ENCODE results near the gene GRM2.
A peak's percentile ranks its signal among the peaks of the same experiment; 100 is the strongest.

GRM2 gene

GRCh38 chr3:51680663-51681230 lies 26.1 kb upstream of the GRM2 start:
- no peak for DNase-seq

- DNase-seq, result no peak
Measured at GRCh38 chr3:51681453-51681852, 25.4 kb upstream of the GRM2 start.

- peak; percentile 32 for DNase-seq
Measured at GRCh38 chr3:51682079-51682478, 24.8 kb upstream of the GRM2 start.

GRCh38 chr3:51682526-51682925 lies 24.3 kb upstream of the GRM2 start:
- no peak for DNase-seq

- no peak for DNase-seq
Measured at GRCh38 chr3:51683566-51683965, 23.3 kb upstream of the GRM2 start.

- DNase-seq, result no peak
Measured at GRCh38 chr3:51684971-51685751, 21.7 kb upstream of the GRM2 start.

- DNase-seq, result no peak
Measured at GRCh38 chr3:51686056-51686455, 20.8 kb upstream of the GRM2 start.

GRCh38 chr3:51686512-51687215 lies 20.2 kb upstream of the GRM2 start:
- DNase-seq, result no peak

- DNase-seq, result no peak
Measured at GRCh38 chr3:51687431-51688205, 19.2 kb upstream of the GRM2 start.

- no peak for DNase-seq
Measured at GRCh38 chr3:51688206-51688600, 18.7 kb upstream of the GRM2 start.

GRCh38 chr3:51691021-51691420 lies 15.8 kb upstream of the GRM2 start:
- no peak for DNase-seq

GRCh38 chr3:51691949-51692348 lies 14.9 kb upstream of the GRM2 start:
- no peak for DNase-seq

GRCh38 chr3:51692980-51693395 lies 13.9 kb upstream of the GRM2 start:
- no peak for DNase-seq

GRCh38 chr3:51696954-51697353 lies 9.9 kb upstream of the GRM2 start:
- no peak for DNase-seq

- no peak for DNase-seq
Measured at GRCh38 chr3:51698209-51698608, 8.7 kb upstream of the GRM2 start.

GRCh38 chr3:51700403-51700802 lies 6.5 kb upstream of the GRM2 start:
- DNase-seq, result no peak

- no peak for DNase-seq
Measured at GRCh38 chr3:51702156-51702555, 4.7 kb upstream of the GRM2 start.

- DNase-seq, result no peak
Measured at GRCh38 chr3:51703068-51703760, 3.7 kb upstream of the GRM2 start.

GRCh38 chr3:51703761-51704510 lies 2.9 kb upstream of the GRM2 start:
- DNase-seq, result no peak

- DNase-seq, result no peak
Measured at GRCh38 chr3:51704511-51704950, 2.3 kb upstream of the GRM2 start.

GRCh38 chr3:51705276-51706020 lies 1.4 kb upstream of the GRM2 start:
- DNase-seq, result no peak
